Stimulated activated CD8-positive, alpha-beta memory T cell treated with anti-CD3 and anti-CD28 coated beads, Interleukin-2, amount 100 ng/mL, for 1 hour (primary cell): Measurements from ENCODE around the gene LRP1.
"Not testable (repeated sequence)": the region's sequence is repeated elsewhere in the genome, so short reads cannot be mapped to it uniquely, and the experiment has no call there.

Experiments used
- DNase-seq, 2 donors: peaks; one replicate each; pipeline ENCODE4 v3.0.0-alpha.2; 2020; ENCODE audit warnings: low read depth in 2 of 2

Gene LRP1

DNA sequence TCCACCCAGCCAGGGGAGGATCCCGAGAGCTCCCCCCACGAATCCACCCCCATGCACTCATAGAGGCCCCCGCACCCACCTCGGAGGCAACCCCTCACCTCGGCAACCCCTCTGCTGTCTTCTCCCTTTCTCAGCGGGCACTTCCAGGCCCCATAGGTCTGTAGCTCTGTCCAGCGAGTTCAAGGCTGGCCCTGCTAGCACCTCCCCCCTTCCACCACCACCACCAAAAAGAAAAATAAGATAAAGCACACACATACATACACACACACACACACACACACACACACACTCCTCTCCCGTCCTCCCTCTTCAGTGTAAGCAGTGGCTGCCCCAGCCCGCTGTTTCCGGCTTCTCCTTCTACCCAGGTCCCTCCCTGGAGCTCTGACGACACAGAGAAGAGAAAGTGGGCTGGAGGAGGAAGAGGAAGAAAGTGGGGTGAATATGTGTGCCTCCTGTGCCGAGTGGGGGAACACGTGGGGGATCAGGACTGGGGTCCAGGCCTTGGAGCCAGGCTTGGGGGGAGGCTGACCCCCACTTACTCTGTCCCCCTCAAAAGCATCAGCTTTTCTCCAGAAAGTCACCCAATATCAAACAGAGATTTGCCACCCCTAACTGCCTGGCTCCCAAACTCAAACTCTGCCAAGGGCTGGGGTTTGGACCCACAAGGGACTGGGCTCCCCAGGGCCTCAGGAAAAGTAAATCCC, 17.1 kb upstream of the LRP1 start, which contains the start of gene STAT6:
Gene STAT6, minus strand, starts transcription at position 332 of the 704 bp plus-strand sequence. CDS start 3,084 bp downstream, outside the sequence.
- DNase-seq: peak; percentile 51 to 75

DNA sequence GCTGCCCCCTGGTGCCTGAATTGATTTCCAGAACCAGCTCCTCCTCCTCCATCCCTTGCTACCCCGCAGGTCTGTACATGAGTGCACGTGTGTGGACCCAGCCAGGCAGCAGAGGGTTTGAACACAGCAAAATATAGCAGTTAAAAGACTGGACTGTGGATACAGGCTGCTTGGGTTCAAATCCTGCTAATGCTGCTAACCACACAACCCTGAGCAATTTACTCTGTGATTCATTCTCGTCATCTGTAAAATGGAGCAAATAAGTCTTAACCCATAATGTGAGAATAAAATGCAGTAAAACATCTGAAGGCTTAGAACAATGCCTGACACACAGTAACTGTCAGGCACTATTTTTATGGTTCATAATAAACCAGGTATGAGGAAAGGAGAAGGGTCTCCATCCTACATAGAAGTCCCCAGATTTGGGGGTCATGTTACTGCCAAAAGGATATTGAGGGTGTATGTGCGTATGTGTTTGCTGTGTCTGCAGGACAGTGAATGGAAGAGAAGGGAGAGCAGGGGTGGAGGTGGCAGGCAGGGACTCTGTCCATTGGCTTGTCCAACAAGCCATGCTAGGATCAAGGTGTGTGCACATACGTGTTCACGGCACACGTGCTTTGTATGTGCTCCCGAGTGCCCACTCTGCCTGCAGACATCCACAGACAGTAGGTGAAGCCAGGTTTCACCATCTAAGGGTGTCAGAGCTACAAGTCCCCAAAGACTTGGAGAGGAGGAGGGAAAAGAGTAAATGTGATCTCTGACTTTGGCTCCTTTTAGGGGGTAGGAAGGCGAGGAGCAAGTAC, 15.6 kb upstream of the LRP1 start:
- no peak for DNase-seq

DNA sequence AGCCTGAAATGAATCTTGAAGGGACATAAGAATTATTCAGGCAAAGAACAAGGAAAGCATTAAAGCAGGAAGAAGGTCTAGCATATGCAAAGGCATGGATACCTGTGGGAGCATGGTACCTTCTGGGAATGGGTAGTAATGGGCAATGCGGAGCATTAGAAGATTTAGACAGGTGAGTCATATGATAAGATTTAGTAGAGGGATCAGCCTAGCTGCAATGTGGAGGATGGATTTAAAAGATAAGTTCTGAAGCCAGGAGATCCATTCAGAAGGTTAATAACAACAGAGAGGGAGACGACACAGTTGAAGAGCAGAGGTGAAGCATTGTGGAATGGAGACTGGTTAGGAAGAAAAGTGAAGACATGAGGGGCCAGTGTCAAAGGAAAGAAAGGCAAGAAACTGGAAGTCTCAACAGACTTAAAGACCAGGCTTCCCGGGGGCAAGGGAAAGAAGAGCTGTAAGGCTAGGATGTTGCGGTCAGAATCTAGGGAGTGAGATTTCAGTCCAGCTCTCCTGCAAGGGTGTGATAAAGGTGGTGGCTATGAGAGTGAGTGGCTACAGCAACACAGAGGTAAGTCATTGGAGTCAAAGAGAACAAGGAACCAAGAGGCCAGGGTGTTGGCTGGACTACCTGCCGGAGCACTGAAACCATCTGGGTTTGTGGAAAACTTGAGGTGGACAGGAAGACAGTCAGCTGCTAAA, 11.6 kb upstream of the LRP1 start:
- DNase-seq: no peak

DNA sequence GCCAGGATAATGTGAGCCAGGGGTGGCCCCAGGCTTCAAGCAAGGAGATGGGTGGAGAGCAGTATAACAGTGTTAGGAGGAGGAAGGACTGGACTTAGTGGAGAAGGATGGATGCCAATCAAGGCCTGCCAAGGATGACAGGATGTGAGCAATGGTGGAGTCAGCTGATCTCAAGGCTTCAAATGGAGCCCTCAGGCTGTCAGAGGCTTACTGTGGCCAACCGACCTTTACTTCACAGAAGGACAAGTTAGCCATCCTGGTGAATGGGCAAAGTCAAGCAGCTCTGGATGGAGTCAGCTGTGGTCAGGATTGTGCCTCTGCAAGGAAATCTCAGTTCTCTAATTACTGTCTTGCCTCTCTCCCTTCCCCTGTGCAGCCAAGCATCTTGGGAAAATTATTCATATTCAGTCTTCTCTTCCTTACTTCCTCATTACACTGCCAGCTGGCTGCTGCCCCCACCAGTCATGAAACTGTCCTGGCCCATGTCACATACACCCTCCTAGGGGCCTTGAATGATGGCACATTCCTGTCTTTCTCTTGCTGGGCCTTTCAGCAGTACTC, 9.5 kb upstream of the LRP1 start:
- DNase-seq: no peak

DNA sequence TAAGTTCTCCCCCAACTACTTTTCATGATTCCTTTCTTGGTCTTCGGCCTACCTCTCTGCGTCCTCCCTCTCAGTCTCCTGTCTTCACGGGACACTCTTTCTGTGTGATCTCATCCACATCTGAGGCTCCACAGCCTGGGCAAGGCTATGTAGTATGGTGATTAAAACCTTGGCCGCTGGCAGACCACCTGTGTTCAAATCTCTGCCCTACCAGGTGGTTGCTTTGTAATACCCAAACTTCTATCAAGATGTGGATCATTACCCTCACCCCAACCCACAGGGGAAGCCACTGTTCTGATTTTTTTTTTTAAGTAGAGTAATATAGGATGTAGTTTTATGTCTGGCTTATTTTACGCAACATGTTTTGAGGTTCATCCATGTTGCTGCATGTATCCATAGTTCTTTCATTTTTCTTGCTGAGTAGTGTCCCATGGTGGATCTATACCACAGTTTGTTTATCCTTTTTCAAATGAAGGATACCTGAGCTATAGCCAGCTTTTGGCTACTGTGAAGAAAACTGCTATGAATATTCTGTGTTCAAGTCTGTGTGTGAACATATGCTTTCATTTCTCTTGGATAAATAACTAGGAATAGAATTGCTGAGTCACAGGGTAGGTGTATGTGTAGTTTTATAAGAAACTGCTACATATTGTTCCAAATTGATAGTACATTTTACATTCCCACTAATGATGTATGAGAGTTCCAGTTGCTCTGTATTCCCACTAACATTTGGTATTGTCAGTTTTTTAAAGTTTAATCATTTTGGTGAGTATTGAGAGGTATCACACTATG, 8.8 kb upstream of the LRP1 start:
- DNase-seq: no peak

DNA sequence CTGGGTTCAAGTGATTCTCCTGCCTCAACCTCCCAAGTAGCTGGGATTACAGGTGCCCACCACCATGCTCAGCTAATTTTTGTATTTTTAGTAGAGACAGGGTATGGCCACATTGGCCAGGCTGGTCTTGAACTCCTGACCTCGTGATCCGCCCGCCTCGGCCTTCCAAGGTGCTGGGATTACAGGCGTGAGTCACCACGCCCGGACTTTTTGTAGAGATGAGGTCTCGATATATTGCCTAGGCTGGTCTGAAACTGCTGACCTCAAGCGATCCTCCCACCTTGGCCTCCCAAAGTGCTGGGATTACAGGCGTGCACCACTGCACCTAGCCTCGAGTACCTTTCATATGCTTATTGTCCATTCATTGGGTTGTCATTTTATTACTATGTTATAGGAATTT, 7.6 kb upstream of the LRP1 start:
- not testable (repeated sequence) for DNase-seq

DNA sequence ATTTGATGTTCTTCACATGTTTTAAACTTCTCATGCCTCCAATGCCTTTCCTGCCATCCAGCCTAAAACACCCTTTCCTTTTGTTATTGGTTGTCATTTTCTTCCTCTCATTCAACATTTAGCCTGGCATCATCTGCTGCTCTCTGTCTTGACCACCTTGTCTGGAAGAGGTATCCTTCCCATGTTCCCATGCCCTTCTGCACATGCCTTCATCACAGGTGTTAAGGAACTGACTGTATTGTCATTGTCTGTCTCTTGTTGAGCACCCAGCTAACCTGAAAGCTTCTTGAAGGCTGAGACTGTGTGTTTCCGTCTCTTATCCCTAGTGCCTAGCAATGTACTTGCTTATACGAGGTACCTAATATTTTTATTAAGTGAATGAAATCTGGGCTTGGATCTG, 4.5 kb upstream of the LRP1 start:
- DNase-seq: no peak

DNA sequence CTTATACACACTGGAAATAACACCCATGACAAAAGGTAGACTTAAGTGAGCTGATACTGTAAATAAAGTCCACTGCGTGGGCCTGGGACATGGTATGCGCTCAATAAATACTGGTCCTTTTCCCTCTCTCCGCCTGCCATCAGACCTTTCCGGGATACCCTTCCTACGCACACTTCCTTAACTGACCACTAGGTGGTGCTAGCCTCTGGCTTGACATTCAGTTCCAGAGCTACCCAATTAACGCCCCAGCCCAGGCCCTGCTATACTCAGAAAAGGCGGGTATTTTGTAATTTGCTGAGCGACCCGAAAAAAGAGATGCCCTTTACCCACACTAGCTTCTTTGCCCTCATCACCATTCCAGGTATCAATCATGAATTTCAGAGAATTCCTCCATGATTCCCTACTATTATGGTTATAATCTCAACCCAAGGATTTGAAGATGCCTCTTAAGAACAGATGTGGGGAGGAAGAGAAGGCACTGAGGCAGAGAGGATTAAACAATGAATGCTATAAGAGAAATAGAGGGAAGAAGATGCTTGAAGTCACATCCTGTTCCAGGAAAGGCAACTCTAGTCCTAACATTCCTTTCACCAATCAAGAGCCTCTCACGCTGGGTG, 3.9 kb upstream of the LRP1 start:
- DNase-seq: peak; percentile 56 to 59

DNA sequence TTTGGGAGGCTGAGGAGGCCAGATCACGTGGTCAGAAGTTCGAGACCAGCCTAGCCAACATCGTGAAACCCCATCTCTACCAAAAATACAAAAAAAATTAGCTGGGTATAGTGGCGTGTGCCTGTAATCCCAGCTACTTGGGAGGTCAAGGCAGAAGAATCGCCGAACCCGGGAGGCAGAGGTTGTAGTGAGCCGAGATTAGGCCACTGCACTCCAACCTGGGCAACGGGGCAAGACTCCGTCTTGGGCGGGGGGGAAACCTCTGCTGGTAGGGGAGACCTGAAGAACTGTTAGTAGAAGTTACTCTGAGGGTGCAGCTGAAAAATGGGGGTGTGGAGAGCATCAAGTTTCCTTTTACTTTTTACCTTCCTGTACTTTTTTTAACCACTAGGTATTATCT, 2.2 kb upstream of the LRP1 start:
- DNase-seq: no peak

DNA sequence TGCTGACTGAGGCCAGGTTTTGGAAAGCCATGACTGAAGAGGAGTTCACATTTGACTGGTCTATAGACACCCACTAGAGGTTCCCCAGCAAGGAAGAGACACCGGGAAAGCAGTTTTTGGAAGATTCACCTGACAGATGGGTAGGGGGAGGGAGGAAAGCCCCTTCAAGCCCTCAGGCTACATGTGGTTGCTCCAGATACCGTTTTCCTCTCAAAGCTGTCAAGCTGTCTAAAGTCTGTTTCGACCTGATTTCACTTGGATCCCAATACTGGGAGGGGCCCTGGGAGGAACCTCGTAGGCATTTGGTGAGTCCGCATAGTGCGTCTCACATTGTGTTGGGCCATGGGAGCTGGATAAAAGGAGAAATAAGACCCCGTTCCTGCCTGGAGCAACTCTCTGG, 1.7 kb upstream of the LRP1 start:
- DNase-seq: no peak

DNA sequence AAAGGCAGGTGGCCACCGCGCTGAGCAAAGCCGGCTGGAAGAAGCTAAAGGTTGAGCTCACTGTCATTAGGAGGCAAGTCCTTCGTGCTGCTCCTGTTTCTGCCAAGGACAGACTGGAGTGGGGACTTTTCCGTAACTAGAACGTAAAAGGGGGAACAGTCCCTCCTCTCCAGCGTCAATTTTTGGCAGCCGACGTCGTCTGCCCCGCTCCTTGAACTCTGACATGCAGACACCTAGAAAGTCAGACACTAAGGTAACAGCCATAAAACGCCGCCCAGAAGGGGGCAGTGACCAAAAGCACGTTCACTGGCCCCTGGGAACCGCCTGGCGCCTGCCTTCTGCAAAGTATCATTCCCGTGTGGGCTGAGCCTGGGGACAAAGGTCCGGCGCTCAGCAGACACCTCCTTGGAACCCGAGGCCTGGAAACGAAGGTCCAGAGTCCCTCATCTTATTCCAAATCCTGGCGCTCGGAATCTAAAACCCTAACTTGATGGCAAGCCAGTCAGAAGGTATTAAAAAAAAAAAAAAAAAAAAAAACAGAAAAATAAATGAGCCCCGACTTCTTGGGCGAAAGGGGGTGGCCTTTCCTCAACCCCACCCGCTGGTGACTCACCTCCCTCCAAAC, 1.1 kb upstream of the LRP1 start:
- DNase-seq: peak in 1 of 2 donors; percentile 54

DNA sequence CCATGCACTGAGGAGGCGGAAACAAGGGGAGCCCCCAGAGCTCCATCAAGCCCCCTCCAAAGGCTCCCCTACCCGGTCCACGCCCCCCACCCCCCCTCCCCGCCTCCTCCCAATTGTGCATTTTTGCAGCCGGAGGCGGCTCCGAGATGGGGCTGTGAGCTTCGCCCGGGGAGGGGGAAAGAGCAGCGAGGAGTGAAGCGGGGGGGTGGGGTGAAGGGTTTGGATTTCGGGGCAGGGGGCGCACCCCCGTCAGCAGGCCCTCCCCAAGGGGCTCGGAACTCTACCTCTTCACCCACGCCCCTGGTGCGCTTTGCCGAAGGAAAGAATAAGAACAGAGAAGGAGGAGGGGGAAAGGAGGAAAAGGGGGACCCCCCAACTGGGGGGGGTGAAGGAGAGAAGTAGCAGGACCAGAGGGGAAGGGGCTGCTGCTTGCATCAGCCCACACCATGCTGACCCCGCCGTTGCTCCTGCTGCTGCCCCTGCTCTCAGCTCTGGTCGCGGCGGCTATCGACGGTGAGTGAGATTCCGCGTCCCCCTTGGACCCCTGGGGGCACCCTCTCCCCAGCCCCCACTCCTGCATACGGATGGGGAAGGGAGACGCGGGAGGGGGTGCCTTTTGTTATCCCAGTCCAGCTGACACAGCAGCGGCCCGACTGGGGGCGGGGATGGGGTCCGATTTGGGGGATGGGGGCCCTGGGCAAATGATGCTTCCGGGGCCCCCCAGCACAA, 400 bp downstream of the LRP1 start:
- DNase-seq: no peak

DNA sequence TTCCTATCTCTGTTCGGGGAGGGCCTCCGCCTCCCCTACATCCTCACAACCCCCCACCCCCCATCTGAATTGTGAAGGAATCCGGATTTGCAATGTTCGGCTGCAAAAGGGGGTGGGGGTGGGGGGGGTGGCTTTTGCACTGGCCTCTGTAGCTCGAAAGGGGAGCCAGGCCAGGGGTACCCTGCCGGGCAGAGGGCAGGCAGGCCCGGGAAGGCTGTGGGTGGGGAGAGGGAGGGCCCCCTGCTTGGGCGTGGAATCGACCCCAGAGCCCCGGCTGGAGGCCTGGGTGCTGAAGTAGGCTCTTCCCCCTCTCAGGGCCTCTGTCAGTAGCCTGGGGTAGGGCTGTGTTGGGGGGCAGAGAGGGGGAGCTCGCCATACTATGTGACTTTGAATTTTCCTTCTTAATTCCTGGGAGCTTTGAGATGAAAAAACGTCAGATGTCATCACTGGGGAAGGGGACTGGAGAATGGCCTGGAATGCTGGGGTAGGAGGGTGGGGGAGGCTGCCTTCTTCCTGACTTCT, 1.1 kb downstream of the LRP1 start:
- no peak for DNase-seq

DNA sequence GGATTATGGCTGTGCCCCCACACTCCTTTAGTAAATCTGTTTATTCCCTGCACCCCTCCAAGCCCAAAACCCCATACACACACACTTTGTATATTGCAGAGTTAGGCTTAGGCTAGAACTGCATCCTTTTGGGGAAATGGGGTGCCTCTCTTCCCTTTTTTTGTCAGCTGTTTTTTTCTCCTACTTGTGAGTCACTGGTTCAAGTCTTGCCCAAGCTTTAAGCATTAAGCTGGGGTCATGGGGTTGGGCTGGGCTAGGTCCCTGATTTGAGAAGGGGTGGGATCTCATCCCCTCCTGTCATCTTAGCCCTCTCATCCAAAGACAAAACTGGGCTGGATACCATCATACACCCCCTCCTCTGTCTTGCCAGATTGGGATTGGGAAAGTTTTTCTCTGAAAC, 1.6 kb downstream of the LRP1 start:
- DNase-seq: no peak

DNA sequence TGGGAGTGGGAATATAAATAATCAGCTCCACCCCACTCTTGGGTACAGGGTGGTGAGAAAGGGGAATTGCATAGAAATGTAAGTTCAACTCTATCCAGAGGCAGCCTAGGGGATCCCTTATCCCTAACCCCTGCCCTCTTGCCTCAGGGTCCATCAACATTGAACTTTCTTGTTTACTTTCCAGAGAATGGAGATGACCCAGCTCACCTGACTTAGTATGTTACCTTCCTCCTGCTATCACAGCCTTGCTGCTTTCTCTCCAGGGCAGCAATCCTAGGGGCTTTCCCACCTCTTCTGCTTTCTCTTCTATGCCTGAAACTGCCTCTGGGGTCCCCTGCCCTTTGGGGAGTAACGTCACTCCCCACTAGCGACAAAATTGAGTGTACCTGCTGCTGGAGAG, 2.7 kb downstream of the LRP1 start:
- no peak for DNase-seq

DNA sequence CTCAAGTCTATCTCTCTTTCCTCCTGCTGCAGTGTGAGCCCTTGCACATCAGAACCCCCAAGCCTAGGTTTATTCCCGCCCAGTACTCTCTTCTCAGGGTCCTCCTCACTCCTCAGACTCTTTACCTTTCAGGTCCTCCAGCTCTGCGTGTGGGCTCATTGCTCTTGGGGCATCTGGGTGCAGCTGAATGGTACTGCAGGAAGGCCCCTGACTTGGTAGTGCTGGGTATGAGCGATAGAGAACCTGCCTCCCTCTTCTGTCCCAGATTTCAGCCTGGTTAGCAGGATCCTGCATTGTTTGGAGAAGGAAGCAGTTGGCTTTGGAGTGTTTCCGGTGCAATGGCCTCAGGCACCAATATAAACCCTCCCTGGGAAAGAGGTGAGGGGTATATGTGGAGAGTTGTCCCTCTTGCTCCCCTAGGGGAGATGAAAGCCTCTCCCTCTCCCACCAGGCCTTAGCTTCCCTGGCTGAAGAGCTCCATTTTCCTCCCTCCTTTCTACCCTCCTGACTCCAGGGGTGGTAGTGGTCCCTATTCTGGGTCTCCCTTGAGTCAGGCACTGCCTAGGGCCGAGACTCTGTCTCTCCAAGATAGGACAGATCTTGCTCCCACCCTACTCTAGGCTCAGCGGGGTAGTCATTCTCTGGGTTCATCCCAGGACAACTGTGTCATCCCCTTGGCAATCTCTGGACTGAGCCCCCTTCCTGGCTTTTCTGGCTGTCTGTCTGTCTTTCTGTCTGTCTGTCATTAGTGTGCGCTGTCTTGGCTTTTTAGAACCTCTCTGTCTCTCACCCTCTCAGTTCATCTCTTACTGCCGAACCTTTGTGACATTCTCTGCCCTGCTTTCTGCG, 3.8 kb downstream of the LRP1 start:
- no peak for DNase-seq

DNA sequence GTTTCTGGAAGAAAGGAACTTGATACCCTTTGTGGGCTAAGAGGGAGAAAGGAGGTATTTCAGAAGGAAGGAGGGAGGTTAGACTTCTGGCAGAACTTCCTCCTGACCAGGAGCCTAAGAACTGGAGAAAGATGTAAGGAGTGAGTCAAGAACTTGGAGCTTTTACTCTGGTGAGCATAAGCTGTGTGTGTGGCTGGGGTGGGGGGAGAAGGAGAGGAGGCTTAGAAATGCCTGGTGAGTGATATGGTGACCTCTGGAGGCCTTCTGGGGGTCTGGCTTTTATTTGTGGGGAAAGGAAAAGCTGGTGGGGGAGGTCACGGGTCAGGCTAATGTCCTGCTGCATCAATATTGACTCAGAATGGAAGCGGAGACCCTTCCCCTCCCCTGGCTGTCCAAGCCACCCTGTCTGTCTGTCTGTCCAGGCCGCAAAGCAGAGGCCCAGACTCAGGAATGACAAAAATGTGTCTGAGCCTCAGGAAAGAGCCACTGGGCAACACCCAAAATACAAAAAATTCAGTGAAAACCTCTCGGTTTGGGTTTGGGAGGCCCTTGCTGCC, 4.8 kb downstream of the LRP1 start:
- DNase-seq: no peak

DNA sequence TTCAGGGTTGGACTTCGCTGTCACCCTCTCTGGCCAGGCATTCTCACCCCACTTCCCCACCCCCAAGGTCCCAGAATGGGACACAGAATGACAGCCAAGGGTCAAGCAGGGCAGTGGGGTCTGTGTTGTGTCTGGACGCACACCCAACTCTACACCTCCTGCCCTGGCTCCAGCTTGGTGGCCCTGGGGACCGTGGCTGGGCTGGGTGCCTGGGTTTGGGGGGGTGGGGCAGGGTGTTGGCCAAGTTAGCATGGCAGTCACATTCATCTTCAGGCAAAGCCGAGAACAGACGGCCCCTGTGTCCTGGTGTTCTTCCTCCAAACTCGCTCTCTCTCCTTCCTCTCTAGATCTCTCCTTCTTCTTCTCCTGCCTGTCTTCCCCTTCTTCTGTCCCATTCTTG, 5.6 kb downstream of the LRP1 start:
- no peak for DNase-seq
